ENCODE data around the gene YEATS2.

The YEATS2 gene

GRCh38 chr3:183711516-183711915 lies 13.9 kb downstream of the YEATS2 start:
- no peak for DNase-seq (ENCODE audit: low read depth)
- H3K4me3 ChIP-seq (ENCODE audit: low read depth, low read length): no peak overlapping the region
- TF ChIP-seq CTCF (conservative IDR thresholded peaks at IDR 0.05; ENCODE audit: low read depth, low read length): no peak

- TF ChIP-seq CTCF (conservative IDR thresholded peaks at IDR 0.05; ENCODE audit: low read depth, low read length): no peak
- no peak for DNase-seq (ENCODE audit: low read depth)
- H3K4me3 ChIP-seq (ENCODE audit: low read depth, low read length): no peak overlapping the region
These were observed 17.0 kb downstream of the YEATS2 start for GRCh38 chr3:183714622-183715021.

- no peak for DNase-seq (ENCODE audit: low read depth)
- H3K4me3 ChIP-seq (ENCODE audit: low read depth, low read length): no peak overlapping the region
- TF ChIP-seq CTCF (conservative IDR thresholded peaks at IDR 0.05; ENCODE audit: low read depth, low read length): no peak
These were observed 20.4 kb downstream of the YEATS2 start for GRCh38 chr3:183718012-183718411.

GRCh38 chr3:183725387-183725786 lies 27.8 kb downstream of the YEATS2 start:
- TF ChIP-seq CTCF (conservative IDR thresholded peaks at IDR 0.05; ENCODE audit: low read depth, low read length): no peak
- no peak overlapping the region for H3K4me3 ChIP-seq (ENCODE audit: low read depth, low read length)
- DNase-seq (ENCODE audit: low read depth): no peak

GRCh38 chr3:183728204-183728603 lies 30.6 kb downstream of the YEATS2 start:
- TF ChIP-seq CTCF (conservative IDR thresholded peaks at IDR 0.05; ENCODE audit: low read depth, low read length): no peak
- no peak overlapping the region for H3K4me3 ChIP-seq (ENCODE audit: low read depth, low read length)
- DNase-seq (ENCODE audit: low read depth): no peak

- no peak for TF ChIP-seq CTCF (conservative IDR thresholded peaks at IDR 0.05; ENCODE audit: low read depth, low read length)
- H3K4me3 ChIP-seq (ENCODE audit: low read depth, low read length): no peak overlapping the region
- no peak for DNase-seq (ENCODE audit: low read depth)
These were observed 32.8 kb downstream of the YEATS2 start for GRCh38 chr3:183730361-183730760.

- H3K4me3 ChIP-seq (ENCODE audit: low read depth, low read length): no peak overlapping the region
- no peak for TF ChIP-seq CTCF (conservative IDR thresholded peaks at IDR 0.05; ENCODE audit: low read depth, low read length)
- no peak for DNase-seq (ENCODE audit: low read depth)
These were observed 34.0 kb downstream of the YEATS2 start for GRCh38 chr3:183731611-183732010.
